CD4-positive, alpha-beta T cell treated with Interleukin-17A for 4 hours (primary cell): ENCODE measurements around the gene VMO1.
A peak's percentile ranks its signal among the peaks of the same experiment; 100 is the strongest.
"Not testable (repeated sequence)": the region's sequence is repeated elsewhere in the genome, so short reads cannot be mapped to it uniquely, and the experiment has no call there.

Experiments used
- DNase-seq: peaks from one replicate; pipeline ENCODE4 v3.0.0-alpha.2; 2020; ENCODE audit warnings: mixed read lengths

VMO1 gene

GRCh38 chr17:4786106-4786511 is at the start of gene VMO1:
Gene VMO1 (minus strand): TSS chr17:4786364. CDS start chr17:4786352, 12 bp downstream.
- DNase-seq, result no peak

GRCh38 chr17:4834681-4835020 is 48.5 kb upstream of the VMO1 start:
- no peak for DNase-seq

GRCh38 chr17:4833941-4834680 is 47.9 kb upstream of the VMO1 start:
- DNase-seq, result peak; percentile 31

GRCh38 chr17:4833178-4833940 is 47.2 kb upstream of the VMO1 start, which contains the start of gene MINK1:
Gene MINK1 (plus strand): TSS chr17:4833340. CDS start chr17:4833584, 244 bp downstream.
- peak; percentile 90 for DNase-seq

GRCh38 chr17:4832829-4833177 is 46.6 kb upstream of the VMO1 start:
- DNase-seq, result not testable (repeated sequence)

GRCh38 chr17:4827399-4827798 is 41.2 kb upstream of the VMO1 start:
- DNase-seq, result no peak

GRCh38 chr17:4823373-4824089 is 37.4 kb upstream of the VMO1 start:
- no peak for DNase-seq

- DNase-seq, result no peak
Measured at GRCh38 chr17:4822835-4823234, 36.7 kb upstream of the VMO1 start.

GRCh38 chr17:4818276-4818675 is 32.1 kb upstream of the VMO1 start:
- DNase-seq, result no peak

- no peak for DNase-seq
Measured at GRCh38 chr17:4816826-4817225, 30.7 kb upstream of the VMO1 start.

GRCh38 chr17:4815043-4815675 is 29.0 kb upstream of the VMO1 start:
- no peak for DNase-seq

GRCh38 chr17:4812690-4813089 is 26.5 kb upstream of the VMO1 start:
- DNase-seq, result no peak

GRCh38 chr17:4811471-4811870 is 25.3 kb upstream of the VMO1 start:
- no peak for DNase-seq

GRCh38 chr17:4810696-4811290 is 24.6 kb upstream of the VMO1 start:
- DNase-seq, result no peak

GRCh38 chr17:4808378-4808767 is 22.2 kb upstream of the VMO1 start:
- DNase-seq, result peak; percentile 14

GRCh38 chr17:4807605-4808377 is 21.6 kb upstream of the VMO1 start:
- no peak for DNase-seq

- DNase-seq, result peak; percentile 94
Measured at GRCh38 chr17:4806777-4807604, 20.8 kb upstream of the VMO1 start, which contains the start of gene PLD2. Gene PLD2 (plus strand): TSS chr17:4807152. CDS start chr17:4807773, 621 bp downstream.

- no peak for DNase-seq
Measured at GRCh38 chr17:4806456-4806776, 20.3 kb upstream of the VMO1 start.

- no peak for DNase-seq
Measured at GRCh38 chr17:4802228-4802627, 16.1 kb upstream of the VMO1 start, which contains the start of gene C17orf114. Gene C17orf114 (minus strand): TSS chr17:4802328.

- DNase-seq, result no peak
Measured at GRCh38 chr17:4800462-4801196, 14.5 kb upstream of the VMO1 start.
